A549 (cell line): ENCODE results near the gene TFAP2E. TPM values are rescaled to one million over a fixed set of nuclear protein-coding genes. Genes with fewer than 3 reads are reported as not detected.

Source experiments
- ATAC-seq, 2 experiments: fragments of 200-7000 bp in 1 of 2; fragments of >200 bp in 1 of 2; cut with Nextera tagmentation in 1 of 2; cut with Tn5 transposase in 1 of 2; 3 replicates each; pipeline versions ENCODE4 v1.8.0 to v1.9.1; 2018 to 2020; ENCODE audit warnings: mild to moderate bottlenecking in 1 of 2, moderate library complexity in 1 of 2
- CTCF ChIA-PET: fragments of 300-600 bp; sonication (Branson Sonifier 250); formaldehyde crosslinking; extraction: SDS; loops from one replicate; lab custom pipeline; 2021; ENCODE audit warnings: antibody characterized with exemption, inconsistent platforms; lab: Yijun Ruan, JAX
- POLR2A ChIA-PET: fragments of 350-600 bp; formaldehyde crosslinking; extraction: SDS; loops from one replicate; lab custom pipeline; 2021; ENCODE audit warnings: antibody characterized with exemption, inconsistent platforms; lab: Yijun Ruan, JAX
- DNase-seq, 2 experiments: peaks; one replicate each; pipeline versions ENCODE4 v3.0.0 to v3.0.0-alpha.2; 2011 to 2016; ENCODE audit warnings: low read depth in 1 of 2, low spot score in 1 of 2
- FAIRE-seq: peaks from 2 replicates; lab custom pipeline; 2011; peaks lifted over from hg19 to GRCh38; lab: Jason Lieb, UNC
- H3K27ac ChIP-seq, 2 experiments: fragments of >200 bp; sonication (Bioruptor Twin); formaldehyde crosslinking; 3 replicates each; pipeline ENCODE4 v1.5.1; 2016 to 2017
- H3K4me1 ChIP-seq: fragments of >200 bp; sonication (Bioruptor Twin); formaldehyde crosslinking; 3 replicates; pipeline ENCODE4 v1.6.1; 2016
- H3K4me2 ChIP-seq: fragments of >200 bp; sonication (Bioruptor Twin); formaldehyde crosslinking; 3 replicates; pipeline ENCODE4 v1.6.1; 2016
- H3K4me3 ChIP-seq: fragments of >200 bp; sonication (Bioruptor Twin); formaldehyde crosslinking; 3 replicates; pipeline ENCODE4 v1.5.1; 2016
- H3K9me3 ChIP-seq: fragments of >200 bp; sonication (Bioruptor Twin); formaldehyde crosslinking; 3 replicates; pipeline ENCODE4 v1.6.1; 2016
- BCL3 ChIP-seq: fragments of >200 bp; sonication (Bioruptor Twin); formaldehyde crosslinking; IDR thresholded peaks from 3 replicates; pipeline ENCODE4 v1.6.1; 2016
- CBX2 ChIP-seq: fragments of 200-600 bp; sonication (generic); IDR thresholded peaks from 2 replicates; pipeline ENCODE4 v1.6.1; 2016; ENCODE audit warnings: low read depth, mild to moderate bottlenecking, borderline replicate concordance
- EHMT2 ChIP-seq: fragments of 200-600 bp; sonication (generic); IDR thresholded peaks from 2 replicates; pipeline ENCODE4 v1.6.1; 2016; ENCODE audit warnings: antibody characterized with exemption, low read depth, mild to moderate bottlenecking, moderate library complexity
- ELK1 ChIP-seq: fragments of 150-350 bp; IDR thresholded peaks from 2 replicates; pipeline ENCODE4 v1.6.1; 2014; ENCODE audit warnings: low read depth, mild to moderate bottlenecking, low read length
- EP300 ChIP-seq, 2 experiments: fragments of >200 bp; sonication (Bioruptor Twin); formaldehyde crosslinking; IDR thresholded peaks; 2 replicates in 1 of 2; 3 replicates in 1 of 2; pipeline ENCODE4 v1.6.1; 2016 to 2017
- FOSL2 ChIP-seq, 2 experiments: fragments of 450-650 bp in 1 of 2; fragments of >200 bp in 1 of 2; sonication (Bioruptor Twin) in 1 of 2; formaldehyde crosslinking; IDR thresholded peaks; 2 replicates each; pipeline versions ENCODE4 v1.5.0 to v1.6.1; 2016 to 2020; ENCODE audit warnings: mild to moderate bottlenecking in 1 of 2, moderate library complexity in 1 of 2
- FOXS1 ChIP-seq: fragments of 250-450 bp; sonication (Bioruptor Pico); IDR thresholded peaks from 2 replicates; pipeline ENCODE4 v1.5.0; 2020; ENCODE audit warnings: mild to moderate bottlenecking, moderate library complexity
- HDAC2 ChIP-seq: fragments of 200-600 bp; sonication (generic); IDR thresholded peaks from 2 replicates; pipeline ENCODE4 v1.6.1; 2016
- HEYL ChIP-seq: fragments of 250-450 bp; sonication (Bioruptor Pico); IDR thresholded peaks from 2 replicates; pipeline ENCODE4 v1.8.0; 2021; ENCODE audit warnings: mild to moderate bottlenecking, moderate library complexity
- HOXA7 ChIP-seq: fragments of 250-450 bp; sonication (Bioruptor Pico); IDR thresholded peaks from 2 replicates; pipeline ENCODE4 v1.5.0; 2020; ENCODE audit warnings: mild to moderate bottlenecking, moderate library complexity
- HOXB5 ChIP-seq: fragments of 250-450 bp; sonication (Bioruptor Pico); IDR thresholded peaks from 2 replicates; pipeline ENCODE4 v1.5.0; 2020; ENCODE audit warnings: mild to moderate bottlenecking, moderate library complexity
- JUN ChIP-seq, 2 experiments: fragments of >200 bp; sonication (Bioruptor Twin); formaldehyde crosslinking; IDR thresholded peaks; 2 replicates in 1 of 2; 3 replicates in 1 of 2; pipeline ENCODE4 v1.6.1; 2016 to 2017
- KDM5A ChIP-seq: fragments of 200-600 bp; sonication (generic); IDR thresholded peaks from 2 replicates; pipeline ENCODE4 v1.6.1; 2016; ENCODE audit warnings: antibody characterized with exemption, mild to moderate bottlenecking
- MAFK ChIP-seq: fragments of 450-650 bp; IDR thresholded peaks from 2 replicates; pipeline ENCODE4 v1.6.1; 2014; ENCODE audit not compliant: partially characterized antibody
- PBX3 ChIP-seq: IDR thresholded peaks from 2 replicates; pipeline ENCODE4 v1.6.1; 2012
- PHF8 ChIP-seq: fragments of 200-600 bp; sonication (generic); IDR thresholded peaks from 2 replicates; pipeline ENCODE4 v1.6.1; 2016; ENCODE audit warnings: low read depth, mild to moderate bottlenecking, antibody characterized with exemption, moderate library complexity, borderline replicate concordance
- POLR2A ChIP-seq: IDR thresholded peaks from 2 replicates; pipeline ENCODE4 v1.6.1; 2012; ENCODE audit warnings: mild to moderate bottlenecking, low read length
- POLR2AphosphoS2 ChIP-seq: conservative IDR thresholded peaks from 2 replicates; pipeline ENCODE4 v1.6.1; 2012; ENCODE audit warnings: low read length, improper control_type of control experiment, inconsistent platforms
- RARB ChIP-seq: fragments of 250-450 bp; sonication (Bioruptor Pico); IDR thresholded peaks from 2 replicates; pipeline ENCODE4 v1.8.0; 2021; ENCODE audit warnings: mild to moderate bottlenecking, moderate library complexity
- RCOR1 ChIP-seq: fragments of 150-350 bp; IDR thresholded peaks from 2 replicates; pipeline ENCODE4 v1.6.1; 2014; ENCODE audit warnings: antibody characterized with exemption, low read length, low read depth
- SREBF2 ChIP-seq: fragments of 450-650 bp; IDR thresholded peaks from 2 replicates; pipeline ENCODE4 v1.6.1; 2014; ENCODE audit warnings: mild to moderate bottlenecking, moderate library complexity
- ZFP36 ChIP-seq: fragments of 450-650 bp; IDR thresholded peaks from 2 replicates; pipeline ENCODE4 v1.6.1; 2014; ENCODE audit warnings: borderline replicate concordance; ENCODE audit not compliant: partially characterized antibody
- WGBS: methylation state at CpG from one replicate; pipeline ENCODE4 v1.1.6; 2017; ENCODE audit errors: missing lambda C conversion rate; 5-methylcytosine and 5-hydroxymethylcytosine counted together
- polyA minus RNA-seq: library from RNA; depleted of rRNA, polyadenylated mRNA; stranded (reverse); fragments of >200 nt; gene quantifications from 2 replicates; pipeline ENCODE4 v1.2.3, GENCODE V29; 2011; rRNA and poly(A)+ RNA removed
- polyA plus RNA-seq, 4 experiments: library from polyadenylated mRNA; depleted of rRNA in 3 of 4; stranded (reverse); fragments of >200 nt; fragmentation: RNase III in 1 of 4; extraction: RNeasy Plus Mini Kit Qiagen cat#74134 plus additional on column Dnase treatment in 1 of 4; gene quantifications; 2 replicates in 3 of 4; 3 replicates in 1 of 4; pipeline ENCODE4 v1.2.3, GENCODE V29; 2011 to 2017
- TF ChIP-seq, protein P1 (sequence below): fragments of >200 bp; sonication (Bioruptor Twin); formaldehyde crosslinking; IDR thresholded peaks from 2 replicates; pipeline ENCODE4 v1.6.1; 2016

TFAP2E gene
- polyA plus RNA-seq (2011; rRNA removed): 0.16 and 0.20 TPM in 2 replicates
- 0.25 TPM in 2 replicates for polyA plus RNA-seq (2012; cell fraction: cytosol; rRNA removed)
- 1.1 and 1.7 TPM in 2 replicates for polyA plus RNA-seq (2012; cell fraction: nucleus; rRNA removed)
- polyA plus RNA-seq (2017; fragmentation: RNase III; extraction: RNeasy Plus Mini Kit Qiagen cat#74134 plus additional on column Dnase treatment): 0.22 to 0.46 TPM (median 0.31 TPM) in 3 replicates
- 0.24 TPM in 1 of 2 replicates, not detected in the other for polyA minus RNA-seq

GRCh38 chr1:35573198-35574124 is at the start of gene TFAP2E:
Gene TFAP2E (plus strand): TSS chr1:35573314. CDS start chr1:35573578, 264 bp downstream.
- ChIA-PET CTCF (interaction anchor here (1.2 to 5.1 kb wide), 6 partner anchors 9 to 154 kb away, joined by 3 to 47 read pairs (median 14); no protein-coding TSS in a partner anchor), POLR2A (interaction anchor here (0.5 to 1.6 kb wide), 4 partner anchors 10 to 196 kb away, joined by 4 to 6 read pairs (median 4); partner anchors contain the start of genes CLSPN, KIAA0319L and NCDN)
- peak within 1 kb of the TSS; percentile 71 for H3K4me3 ChIP-seq
- ATAC-seq (peak; percentile 68 to 83), FAIRE-seq (no peak), DNase-seq (peak; percentile 38 to 66)
- H3K4me1 ChIP-seq: no peaks in the 10 kb centered on the region; the same call in 2 of the 3 replicates
- peak within 1 kb of the TSS; percentile 82 for H3K4me2 ChIP-seq
- H3K9me3 ChIP-seq: no peaks in the 10 kb centered on the region
- TF ChIP-seq RCOR1 (no peak), HEYL (CRISPR knock-in tag) (no peak), FOXS1 (CRISPR knock-in tag) (no peak), EP300 (IDR thresholded peaks at IDR 0.05) (no peak), PHF8 (no peak), ELK1 (no peak), CBX2 (no peak), EHMT2 (no peak), JUN (IDR thresholded peaks at IDR 0.05) (no peak), POLR2A (no peak), KDM5A (no peak), MAFK (no peak), BCL3 (no peak), POLR2AphosphoS2 (no peak)
- 98% methylated on average over 8 of the region's 95 CpGs for WGBS
- H3K27ac ChIP-seq: peak within 1 kb of the TSS; percentile 69 to 87

GRCh38 chr1:35524106-35524505 is 49.0 kb upstream of the TFAP2E start:
- WGBS: 57% methylated on average over 2 of the region's 2 CpGs
- ChIA-PET CTCF (no interaction called here), POLR2A (no interaction called here)

More at GRCh38 chr1:35524106-35524505, 49.0 kb upstream of the TFAP2E start:
- Histone ChIP-seq H3K4me3 (no peak overlapping the region), H3K4me1 (no peaks in the 10 kb centered on the region), H3K27ac (no peak overlapping the region), H3K9me3 (peaks cover 16% of the 10 kb centered on the region; the same call in 2 of the 3 replicates), H3K4me2 (no peak overlapping the region)
- FAIRE-seq: no peak
- no peak for DNase-seq
- TF ChIP-seq HOXA7 (CRISPR knock-in tag) (no peak), PBX3 (no peak), SREBF2 (no peak), HDAC2 (no peak), FOSL2 (IDR thresholded peaks at IDR 0.05) (no peak), FOSL2 (CRISPR knock-in tag; IDR thresholded peaks at IDR 0.05) (no peak), POLR2A (no peak), ZFP36 (no peak), HOXB5 (CRISPR knock-in tag) (no peak), HEYL (CRISPR knock-in tag) (no peak), PHF8 (no peak), RARB (no peak)
- TF ChIP-seq, protein P1, sequence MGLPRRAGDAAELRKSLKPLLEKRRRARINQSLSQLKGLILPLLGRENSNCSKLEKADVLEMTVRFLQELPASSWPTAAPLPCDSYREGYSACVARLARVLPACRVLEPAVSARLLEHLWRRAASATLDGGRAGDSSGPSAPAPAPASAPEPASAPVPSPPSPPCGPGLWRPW: no peak
- no peak for ATAC-seq
